Esophagus muscularis mucosa (tissue), 4 donors: ENCODE results near the gene SLC27A3.

Experiments
- CTCF ChIP-seq, 3 experiments: fragments of 200-600 bp in 2 of 3; fragments of 450-650 bp in 1 of 3; sonication (generic) in 2 of 3; IDR thresholded peaks; one replicate each; pipeline ENCODE4 v1.5.1; 2017 to 2019; ENCODE audit warnings: antibody characterized with exemption in 3 of 3, mild to moderate bottlenecking in 2 of 3, moderate library complexity in 1 of 3
- EP300 ChIP-seq: sonication (generic); formaldehyde crosslinking; IDR thresholded peaks from one replicate; pipeline ENCODE4 v1.6.1; 2017; ENCODE audit warnings: antibody characterized with exemption
- POLR2A ChIP-seq: fragments of 450-650 bp; IDR thresholded peaks from one replicate; pipeline ENCODE4 v1.6.1; 2017; ENCODE audit warnings: antibody characterized with exemption, moderate library complexity, mild to moderate bottlenecking, low read depth
- POLR2AphosphoS5 ChIP-seq, 2 donors: sonication (generic); formaldehyde crosslinking; IDR thresholded peaks; one replicate each; pipeline ENCODE4 v1.6.1; 2017; ENCODE audit warnings: antibody characterized with exemption in 2 of 2

GRCh38 chr1:153771841-153772593, 3.2 kb upstream of the SLC27A3 start:
- no peak for TF ChIP-seq POLR2AphosphoS5 (IDR thresholded peaks at IDR 0.05)
- peak; percentile 38 to 58 (median 46) for TF ChIP-seq CTCF (IDR thresholded peaks at IDR 0.05)
- no peak for TF ChIP-seq EP300
- no peak for TF ChIP-seq POLR2A
